DMS 273 (cell line): ENCODE data around the gene NTRK3.
"Not testable (repeated sequence)": the region's sequence is repeated elsewhere in the genome, so short reads cannot be mapped to it uniquely, and the experiment has no call there.

Source experiments
- DNase-seq: peaks from one replicate; lab custom pipeline; 2025; ENCODE audit not compliant: unreplicated experiment; lab: John Stamatoyannopoulos, UW

Gene NTRK3

DNA sequence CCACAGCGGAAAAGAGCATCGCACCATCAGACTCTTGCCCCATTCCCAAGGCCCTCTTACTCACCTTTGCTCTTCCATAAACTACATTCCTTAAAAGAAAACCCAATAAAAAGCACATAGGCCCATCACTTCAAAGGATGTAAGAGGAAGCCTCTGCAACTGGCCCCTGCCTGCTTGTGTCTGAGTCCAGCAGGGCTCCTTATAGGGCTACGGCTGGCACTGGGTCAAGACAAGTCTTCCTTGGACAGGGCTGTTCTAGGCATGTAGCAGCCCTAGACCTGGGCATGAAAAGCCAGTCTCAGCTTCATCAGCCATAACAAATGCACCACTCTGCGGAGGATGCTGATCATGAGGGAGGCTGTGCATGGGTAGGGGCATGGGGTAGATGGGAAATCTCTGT, 218.3 kb downstream of the NTRK3 start:
- no peak for DNase-seq

DNA sequence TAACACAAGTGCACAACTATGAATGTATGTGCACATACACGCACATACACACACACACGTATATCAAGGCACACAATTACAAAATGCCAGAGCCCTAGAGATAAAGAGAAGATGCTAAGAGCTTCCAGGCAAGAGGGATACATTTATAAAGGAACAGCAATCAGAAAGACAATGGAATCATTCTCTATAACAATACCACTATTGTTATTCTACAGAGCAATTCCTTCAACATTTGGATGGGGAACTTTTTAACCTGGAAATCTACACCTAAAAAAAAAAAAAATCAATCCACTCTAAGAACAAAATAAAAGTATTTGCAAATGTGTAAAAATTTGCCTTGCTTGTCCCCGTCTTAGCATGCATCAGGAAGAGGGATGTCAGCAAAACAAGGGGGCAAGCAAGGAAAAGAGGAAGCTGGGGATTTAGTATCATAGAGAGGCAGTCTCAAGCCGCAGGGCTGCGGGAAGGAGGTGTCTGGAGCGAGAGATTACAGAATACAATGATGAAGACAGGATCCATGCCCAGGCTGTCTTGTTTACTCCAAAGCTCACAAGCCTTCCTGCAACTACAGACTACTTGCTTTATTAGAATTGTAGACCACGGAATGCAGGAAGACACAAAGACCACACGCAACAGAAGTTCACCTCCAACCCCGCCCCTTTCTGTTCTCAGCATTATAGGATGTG, 220.2 kb downstream of the NTRK3 start:
- no peak for DNase-seq

DNA sequence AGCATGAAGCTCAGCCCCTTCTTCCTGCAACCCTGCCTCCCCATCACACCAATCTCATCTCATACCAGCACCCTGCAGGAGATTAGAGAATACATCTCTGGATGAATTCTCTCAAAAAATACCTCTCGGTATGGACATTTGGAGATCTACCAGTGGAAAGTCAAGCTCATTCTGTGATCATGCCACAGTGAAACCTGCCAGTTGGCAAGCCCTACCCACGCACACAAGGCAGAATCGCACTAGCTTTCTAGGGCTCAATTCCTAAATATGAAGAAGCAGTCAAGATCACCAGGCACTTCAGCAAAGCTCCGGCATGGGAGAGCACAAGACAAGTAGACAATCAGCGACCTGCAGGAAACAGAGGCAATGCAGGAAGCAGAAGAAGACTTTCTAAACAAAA, 221.2 kb downstream of the NTRK3 start:
- DNase-seq, result no peak

DNA sequence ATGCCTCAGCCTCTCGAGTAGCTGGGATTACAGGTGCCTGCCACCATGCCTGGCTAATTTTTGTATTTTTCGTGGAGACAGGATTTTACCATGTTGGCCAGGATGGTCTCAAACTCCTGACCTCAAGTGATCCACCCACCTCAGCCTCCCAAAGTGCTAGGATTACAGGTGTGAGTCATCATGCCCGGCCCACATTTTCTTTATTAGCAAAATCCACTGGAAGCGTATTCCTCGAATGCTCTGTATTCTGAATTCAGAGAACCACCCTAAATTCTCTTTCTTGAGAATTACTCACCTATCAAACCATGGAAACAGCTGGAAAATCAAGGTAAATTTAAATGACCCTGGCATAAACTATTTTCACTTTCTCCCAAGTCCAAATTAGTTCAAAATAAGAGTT, 223.1 kb downstream of the NTRK3 start:
- DNase-seq, result not testable (repeated sequence)

DNA sequence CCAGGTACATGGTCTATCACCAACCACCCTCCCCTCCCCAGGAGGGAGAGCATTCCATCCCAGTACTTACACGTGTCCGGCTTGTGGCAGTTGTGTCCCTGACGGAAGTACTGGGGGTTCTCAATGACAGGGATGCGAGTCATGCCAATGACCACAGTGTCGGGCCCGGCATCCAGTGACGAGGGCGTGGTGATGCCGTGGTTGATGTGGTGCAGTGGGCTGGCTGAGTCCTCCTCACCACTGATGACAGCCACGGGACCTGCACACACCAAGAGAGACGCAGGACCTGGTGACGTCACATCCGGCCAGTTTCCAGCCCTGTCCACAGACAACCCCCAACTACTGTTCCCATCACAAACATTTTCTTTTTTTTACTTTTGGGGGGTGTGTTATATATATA, 223.8 kb downstream of the NTRK3 start:
- DNase-seq, result no peak

DNA sequence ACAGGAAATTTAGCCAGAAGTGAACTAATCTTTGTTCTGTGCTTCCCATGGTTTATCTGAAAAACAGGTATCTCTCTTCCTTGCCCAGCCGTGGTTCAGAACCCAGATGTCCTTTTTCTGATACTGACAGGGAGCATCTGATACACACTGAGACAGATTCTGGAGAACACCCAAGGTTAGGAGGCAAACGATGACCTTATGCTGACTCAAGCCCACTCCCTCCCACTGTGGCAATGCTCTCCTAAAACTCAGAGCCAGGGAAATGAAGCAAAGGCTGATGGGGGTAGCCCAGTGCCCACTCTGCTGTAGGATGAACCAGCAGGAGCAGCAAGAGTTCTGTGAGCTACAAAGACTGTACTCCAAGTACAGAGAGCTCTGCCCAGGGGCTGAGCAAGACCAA, 225.1 kb downstream of the NTRK3 start:
- DNase-seq, result no peak

DNA sequence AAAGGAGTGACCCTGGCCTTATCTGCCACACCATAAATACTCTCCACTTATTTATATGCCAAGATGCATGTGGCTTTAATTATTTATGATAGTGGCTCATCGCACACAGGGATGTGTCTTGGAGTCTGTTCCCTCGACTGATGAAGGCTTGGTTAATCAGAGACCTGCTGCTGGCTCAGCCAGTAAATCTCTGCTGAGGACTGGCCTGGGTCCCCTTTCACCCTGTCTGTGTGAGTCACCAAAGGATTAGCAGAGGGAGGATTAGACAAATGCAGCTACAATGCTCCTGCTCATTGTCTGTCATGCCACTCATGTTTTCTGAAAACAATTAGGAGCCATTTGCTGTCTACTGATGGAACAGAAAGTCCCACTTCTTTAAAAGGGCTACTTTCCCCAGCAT, 226.8 kb downstream of the NTRK3 start:
- no peak for DNase-seq

DNA sequence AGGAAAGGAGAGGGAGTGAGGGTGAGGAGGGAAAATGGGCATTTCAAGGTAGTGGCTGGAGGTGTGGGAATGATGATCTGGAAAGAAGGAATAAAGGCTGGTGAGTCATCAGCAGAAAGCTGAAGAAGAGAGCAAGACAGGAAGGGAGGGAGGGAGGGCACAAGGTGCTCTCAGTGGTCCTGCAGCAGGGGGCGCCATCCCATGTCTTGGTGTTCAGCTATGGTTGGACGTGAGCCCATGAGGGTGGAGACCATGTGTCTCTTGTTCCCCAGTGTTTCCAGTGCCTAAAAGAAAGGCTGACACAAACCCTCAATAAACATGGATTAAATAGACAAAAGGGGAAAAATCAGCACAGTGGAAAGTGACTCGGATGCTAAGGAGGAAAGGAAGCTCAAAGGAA, 228.5 kb downstream of the NTRK3 start:
- peak; percentile 47 for DNase-seq

DNA sequence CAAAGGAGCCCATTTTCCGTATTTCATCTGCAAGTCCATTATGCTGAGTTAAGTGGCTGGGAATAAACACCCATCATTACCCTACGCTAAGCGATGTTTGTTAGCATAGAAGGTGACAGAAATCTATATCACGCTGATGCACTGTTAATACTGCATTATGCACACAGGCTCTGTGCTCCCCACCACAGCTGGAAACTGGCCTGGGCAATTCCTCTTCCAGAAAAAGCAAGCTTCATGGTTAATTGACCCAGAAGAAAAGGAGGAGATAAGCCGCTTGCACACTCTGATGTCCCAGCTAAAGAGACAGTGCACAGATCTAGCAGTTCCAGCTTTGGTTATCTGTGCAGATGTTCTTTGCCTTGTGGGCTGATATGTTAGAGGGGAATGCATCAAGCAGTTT, 232.6 kb downstream of the NTRK3 start:
- no peak for DNase-seq

DNA sequence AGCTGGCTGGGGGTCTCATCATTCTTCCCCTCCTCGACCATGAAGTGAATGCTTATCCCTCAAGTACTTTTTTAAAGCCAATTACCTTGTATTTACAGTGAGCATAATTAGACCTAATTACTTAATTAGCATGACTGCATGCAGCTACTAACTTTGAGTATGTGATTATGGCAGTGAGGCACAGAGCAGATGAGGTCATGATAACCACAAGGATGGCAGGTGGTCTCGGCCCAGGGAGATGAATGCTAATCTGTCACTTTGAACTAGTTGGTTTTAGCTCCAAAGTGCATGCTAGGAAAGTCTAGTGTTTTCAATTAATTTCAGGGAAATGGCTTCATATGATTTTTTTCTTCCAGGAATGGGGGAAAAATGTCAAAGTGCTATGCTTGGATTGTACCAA, 233.8 kb downstream of the NTRK3 start:
- DNase-seq, result peak; percentile 60

DNA sequence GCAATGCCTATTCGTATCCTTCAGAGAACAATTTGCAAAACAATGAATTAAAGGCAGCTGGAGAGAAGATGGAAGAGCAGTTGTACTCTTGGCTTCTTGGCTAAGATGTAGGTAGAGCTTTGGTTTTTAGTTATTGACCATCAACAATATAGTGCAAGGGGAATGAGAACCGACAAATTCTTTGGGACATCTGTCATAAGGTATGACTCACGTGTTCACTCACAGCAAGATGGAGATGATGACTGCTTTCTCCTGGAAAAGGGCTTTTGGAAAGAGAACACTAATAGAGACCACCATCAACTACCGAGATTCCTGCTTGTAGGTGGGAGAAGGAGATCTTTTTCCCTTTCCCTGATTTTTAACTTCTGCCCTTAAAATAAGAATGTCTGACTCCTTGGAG, 234.9 kb downstream of the NTRK3 start:
- DNase-seq, result no peak

DNA sequence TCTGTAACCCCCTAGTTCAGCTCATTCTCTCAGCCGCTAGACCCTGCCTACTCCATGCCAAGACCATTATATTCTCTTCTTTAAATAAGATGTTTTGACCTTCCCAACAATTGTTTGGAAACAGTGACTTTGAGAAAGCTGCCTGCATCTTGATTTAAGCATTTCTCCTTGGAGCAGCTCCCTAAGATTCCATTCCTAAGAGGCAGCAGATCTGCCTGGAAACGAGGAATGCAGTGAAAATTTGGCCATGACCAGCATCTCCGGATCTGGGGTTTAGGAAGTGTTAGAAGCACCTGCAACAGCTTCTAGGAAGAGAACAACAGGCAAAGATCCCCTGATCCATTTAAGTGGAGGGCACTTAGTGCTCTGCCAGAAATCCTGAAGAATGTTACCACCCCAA, 235.7 kb downstream of the NTRK3 start:
- no peak for DNase-seq

DNA sequence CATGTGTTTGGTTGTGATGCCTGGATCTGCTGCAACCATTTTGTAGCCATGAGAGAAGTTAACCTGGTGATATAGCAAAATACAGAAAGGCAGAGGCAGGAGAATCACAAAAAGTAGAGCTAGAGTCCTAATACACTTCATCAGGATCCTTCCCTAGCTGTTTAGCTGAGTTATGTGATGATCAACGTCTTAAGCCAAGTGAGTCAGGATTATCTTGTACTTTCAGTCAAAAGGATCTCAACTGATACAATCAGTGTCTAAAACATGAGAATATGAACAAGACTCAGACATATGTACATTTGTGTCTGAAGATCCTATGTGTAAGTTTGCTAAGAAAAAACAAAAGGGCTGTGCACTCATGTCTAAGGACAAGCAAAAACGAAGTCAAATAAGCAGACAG, 236.9 kb downstream of the NTRK3 start:
- no peak for DNase-seq

DNA sequence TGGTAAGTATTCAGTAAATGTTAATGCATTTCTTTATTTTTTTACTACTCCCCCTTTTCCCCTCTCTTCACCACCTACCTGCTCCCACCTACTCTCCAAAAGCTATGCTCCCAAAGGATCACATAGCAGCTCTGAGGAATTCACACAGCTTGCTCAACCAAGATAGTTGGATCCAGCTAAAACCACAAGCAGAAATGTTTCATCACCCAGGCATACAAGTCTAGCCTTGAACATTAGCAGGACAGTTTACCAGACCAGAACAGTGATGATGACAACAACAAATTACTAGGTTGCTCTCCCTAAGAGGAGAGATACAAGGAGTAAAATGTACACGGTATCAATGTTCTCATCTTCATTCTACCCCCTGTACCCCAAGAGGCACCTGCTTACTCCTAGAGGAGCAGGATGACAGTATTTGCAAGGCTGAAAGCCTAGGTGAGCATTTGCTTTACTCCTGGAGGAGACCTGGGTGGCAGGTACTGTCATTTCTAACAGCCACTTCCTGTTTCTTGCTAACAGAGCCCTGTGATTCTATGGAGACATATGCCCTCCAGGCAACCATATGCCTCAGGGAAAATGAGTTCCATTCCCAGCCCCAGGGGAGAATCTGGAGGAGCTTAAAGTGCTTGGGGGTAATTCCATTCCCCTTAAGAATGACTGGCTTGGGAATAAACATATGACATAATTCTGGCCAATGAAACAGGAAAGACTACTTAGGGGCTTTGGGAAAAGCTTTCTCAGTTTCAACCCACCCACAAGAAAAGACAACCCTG, 237.5 kb downstream of the NTRK3 start:
- DNase-seq, result peak; percentile 19

DNA sequence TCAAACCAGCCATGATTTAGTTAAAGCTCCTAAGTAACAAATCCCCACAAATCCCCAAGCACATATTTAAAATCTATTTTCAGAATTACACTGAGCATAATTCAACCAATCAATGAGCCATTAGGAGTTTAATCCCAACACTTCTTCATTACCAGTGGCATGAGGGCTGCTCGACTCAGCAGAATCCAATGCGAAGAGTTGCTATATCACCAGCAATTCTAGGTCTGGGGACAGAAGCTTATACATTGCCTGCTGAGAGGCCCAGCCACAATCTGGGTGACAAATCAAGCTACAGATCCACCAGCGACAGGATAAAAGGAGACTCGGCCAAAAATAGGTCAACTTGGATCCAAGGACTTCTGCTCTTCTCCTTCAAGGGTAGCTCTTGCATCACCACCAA, 238.8 kb downstream of the NTRK3 start:
- DNase-seq, result no peak

DNA sequence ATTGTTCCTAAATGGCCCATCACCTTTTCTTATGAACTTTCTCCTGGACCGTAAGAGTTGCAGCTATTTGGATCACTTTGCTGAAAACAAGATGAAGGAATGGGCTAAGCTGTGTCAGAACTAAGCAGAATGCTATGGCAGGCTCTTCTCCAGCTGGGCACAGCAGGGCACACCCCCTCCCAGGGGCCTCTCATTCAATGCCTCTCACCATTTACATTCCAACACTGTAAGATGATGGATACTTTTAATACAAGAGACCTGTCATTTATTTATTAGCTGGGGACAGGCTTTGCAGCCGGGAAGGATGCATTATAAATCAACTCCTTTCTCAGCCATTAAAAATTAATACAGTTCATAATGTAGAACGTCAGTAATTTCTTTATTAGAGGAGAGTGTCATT, 240.1 kb downstream of the NTRK3 start:
- DNase-seq, result no peak

DNA sequence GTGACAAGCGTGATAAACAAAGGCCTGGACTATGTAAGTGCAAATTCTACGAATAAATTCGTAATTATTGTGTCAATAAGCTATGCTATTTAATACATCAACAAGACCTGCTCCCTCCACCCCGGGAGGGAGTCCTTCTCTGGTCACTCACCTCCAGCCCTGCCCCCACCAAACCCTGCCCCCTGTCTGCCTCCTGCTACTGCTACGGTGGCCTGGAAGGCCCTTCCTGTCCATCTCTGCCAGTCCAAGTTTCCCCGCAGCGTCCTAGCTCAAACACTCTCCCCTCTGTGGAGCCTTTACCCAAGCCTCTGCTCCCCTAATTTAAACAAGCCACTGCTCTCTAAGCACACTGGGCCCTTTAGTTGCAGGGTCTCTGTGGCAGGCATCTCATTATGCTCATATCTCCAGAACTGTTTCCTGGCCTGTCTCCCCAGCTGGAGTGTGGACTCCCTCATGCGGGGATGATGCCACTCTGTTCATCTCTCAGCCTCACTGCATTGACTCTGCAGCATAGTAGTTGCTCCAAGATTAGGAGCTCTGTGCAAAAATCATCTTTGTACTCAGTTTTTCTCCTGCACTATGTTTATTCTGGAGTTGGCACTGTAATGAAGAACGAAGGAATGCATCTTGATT, 241.2 kb downstream of the NTRK3 start:
- no peak for DNase-seq

DNA sequence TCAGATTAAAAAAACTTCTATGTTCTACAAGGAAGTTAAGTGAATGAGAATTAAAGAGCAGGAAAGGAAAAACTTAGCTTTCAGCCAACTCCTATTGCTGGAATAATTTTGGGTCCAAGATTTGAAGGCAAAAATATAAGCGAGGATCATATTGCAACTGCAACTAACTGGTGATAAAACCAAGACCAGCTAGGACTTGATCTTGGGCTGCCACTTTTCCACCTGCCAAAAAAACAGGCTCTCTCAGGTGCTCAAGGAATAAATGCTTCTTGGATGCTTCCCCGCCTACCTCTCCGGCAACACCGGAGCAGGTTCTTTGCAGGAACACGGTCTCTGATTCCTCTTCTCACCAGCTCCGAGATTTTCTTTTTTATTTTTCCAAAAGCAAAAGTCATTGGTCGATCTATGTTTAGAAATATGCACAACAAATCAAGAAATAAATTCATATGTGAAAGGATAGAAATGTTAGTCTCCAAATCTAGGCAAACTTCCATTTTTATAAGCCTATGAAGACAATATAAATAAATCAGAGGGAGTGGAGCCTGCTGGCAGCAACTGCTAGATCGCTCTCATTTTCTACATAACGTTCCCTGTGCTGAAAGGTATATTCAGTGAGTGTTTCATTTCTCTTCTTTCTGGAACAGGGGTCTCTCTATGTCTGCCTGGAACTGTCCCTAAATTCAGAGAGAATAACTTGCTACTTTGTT, 241.9 kb downstream of the NTRK3 start:
- no peak for DNase-seq

DNA sequence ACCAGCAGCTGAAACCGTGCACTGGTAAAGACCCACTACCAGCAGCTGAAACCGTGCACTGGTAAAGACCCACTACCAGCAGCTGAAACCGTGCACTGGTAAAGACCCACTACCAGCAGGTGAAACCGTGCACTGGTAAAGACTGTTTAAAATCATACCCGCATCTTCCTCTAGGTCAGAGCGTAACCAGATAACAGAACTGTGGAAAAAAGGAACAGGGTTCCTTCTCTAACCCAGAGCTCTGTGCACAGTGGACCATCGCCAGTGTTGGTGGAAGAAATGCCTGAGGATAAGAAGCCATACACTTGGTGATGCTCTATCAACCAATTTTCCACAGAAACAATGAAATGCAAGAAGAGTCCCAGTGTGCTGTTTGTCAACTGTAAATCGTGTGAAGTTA, 243.4 kb downstream of the NTRK3 start:
- no peak for DNase-seq

DNA sequence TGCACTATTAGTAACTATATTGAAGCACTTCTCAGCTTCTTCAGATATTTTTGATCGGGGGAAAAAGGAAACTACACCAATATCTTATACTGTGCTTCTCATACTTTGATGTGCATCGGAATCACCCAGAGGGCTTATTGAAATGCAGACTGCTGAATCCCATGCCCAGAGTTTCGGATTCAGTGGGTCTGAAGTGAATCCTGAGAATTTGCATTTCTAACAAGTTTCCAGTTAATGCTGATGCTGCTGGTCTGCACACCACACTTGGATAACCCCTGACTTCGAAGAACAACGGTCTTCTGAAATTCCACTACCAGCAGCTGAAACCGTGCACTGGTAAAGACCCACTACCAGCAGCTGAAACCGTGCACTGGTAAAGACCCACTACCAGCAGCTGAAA, 243.9 kb downstream of the NTRK3 start:
- DNase-seq, result no peak

DNA sequence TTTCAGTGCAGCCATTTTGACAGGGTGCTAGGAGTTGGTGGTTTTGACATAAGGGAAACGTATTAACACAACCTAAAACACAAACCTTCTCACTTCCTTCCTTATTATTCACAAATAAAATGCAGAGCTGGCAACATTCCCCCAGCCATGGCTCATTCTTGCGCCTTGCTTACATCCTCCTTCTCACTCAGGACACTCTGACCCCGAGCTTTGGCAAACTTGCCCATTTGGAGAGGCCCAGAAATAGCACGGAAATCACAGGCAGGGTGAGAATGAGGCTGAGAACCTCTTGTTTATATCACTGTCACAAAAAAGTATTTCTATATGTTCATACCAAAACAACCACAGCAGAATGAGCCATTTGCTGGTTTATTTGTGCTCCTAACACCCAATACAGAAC, 244.3 kb downstream of the NTRK3 start:
- no peak for DNase-seq

DNA sequence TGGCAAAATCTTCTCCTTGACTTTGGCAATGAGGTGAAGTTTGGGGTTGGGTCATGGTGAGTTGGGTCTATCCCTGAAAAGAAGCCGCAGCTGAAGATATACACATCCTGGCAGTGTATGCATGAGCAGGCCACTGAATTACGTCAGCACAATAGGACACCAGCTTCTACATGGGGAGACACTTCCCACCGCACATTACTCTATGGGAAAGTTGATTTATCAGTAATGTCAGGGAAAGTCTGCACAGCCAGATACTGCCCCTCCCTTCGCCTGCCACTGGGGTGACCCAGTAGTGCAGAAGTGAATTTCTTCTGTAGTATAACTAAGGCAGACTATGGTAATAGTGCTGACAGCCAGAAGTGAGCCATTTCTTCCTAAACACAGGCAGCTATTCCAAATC, 245.0 kb downstream of the NTRK3 start:
- DNase-seq, result no peak
